ENCODE measurements around the gene B9D1.

DNA sequence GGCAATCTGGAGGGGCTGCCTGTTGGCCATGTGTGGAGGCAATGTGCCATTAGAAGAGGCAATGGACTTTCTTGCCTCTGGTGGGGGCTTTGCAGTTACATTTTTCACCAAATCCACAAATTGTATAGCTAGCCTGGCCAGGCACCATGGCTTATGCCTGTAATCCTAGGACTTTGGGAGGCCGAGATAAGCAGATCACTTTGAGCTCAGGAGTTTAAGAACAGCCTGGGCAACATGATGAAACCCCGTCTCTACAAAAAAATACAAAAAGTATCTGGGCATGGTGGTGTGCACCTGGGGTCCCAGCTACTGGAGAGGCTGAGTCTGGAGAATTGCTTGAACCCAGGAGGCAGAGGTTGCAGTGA, 45.8 kb upstream of the B9D1 start:
- TF ChIP-seq GATA2 (IDR thresholded peaks at IDR 0.05; ENCODE audit: low read depth, low read length) (no peak), GATA3 (IDR thresholded peaks at IDR 0.05; ENCODE audit: low read depth, low read length) (no peak)

All from SH-SY5Y (cell line).